HG03439 (cell line): ENCODE data around the gene KDM4C.
"Not testable (repeated sequence)": the region's sequence is repeated elsewhere in the genome, so short reads cannot be mapped to it uniquely, and the experiment has no call there.

Experiments used
- ATAC-seq: cut with Tn5 transposase; IDR thresholded peaks from one replicate; pipeline ENCODE4 v1.9.1; 2021; ENCODE audit warnings: mild to moderate bottlenecking, moderate library complexity; ENCODE audit not compliant: unreplicated experiment

Gene KDM4C

DNA sequence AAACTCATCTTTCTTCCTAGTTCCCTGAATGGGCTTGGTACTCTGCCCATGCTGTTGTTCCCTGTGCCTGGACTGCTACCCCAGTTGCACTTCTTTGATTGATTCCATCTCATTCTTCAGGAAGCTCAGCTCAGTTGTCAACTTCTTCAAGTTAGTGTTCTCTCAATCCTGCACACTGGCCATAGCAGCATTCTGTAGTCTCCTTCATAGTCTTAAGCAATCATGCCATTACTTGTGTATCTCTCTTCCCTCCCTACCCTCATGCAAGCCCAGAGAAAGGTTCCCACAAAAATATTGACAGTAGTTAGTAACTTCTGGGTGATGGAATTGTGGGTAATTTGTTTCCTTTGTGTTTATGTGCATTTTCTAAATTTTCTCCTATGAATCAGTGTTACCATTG lies 5.5 kb downstream of the KDM4C start:
- no peak for ATAC-seq

DNA sequence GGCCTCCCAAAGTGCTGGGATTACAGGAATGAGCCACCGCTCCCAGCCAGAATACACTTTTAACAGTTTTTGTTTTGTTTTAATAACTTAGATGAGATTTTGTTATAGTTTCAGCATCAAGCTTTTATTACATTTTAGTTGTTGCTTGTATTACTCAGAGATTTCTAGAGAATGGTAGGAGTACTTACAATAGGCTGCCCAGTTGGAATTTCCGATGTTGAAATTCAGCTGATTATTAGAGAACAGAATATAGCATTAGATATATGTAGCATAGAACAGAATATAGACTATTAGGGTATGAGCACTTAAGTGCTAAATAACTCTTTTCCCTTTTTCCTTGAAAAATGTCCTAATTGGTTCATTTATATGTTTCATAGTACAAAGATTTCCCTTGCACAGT lies 6.2 kb downstream of the KDM4C start:
- ATAC-seq, result no peak

DNA sequence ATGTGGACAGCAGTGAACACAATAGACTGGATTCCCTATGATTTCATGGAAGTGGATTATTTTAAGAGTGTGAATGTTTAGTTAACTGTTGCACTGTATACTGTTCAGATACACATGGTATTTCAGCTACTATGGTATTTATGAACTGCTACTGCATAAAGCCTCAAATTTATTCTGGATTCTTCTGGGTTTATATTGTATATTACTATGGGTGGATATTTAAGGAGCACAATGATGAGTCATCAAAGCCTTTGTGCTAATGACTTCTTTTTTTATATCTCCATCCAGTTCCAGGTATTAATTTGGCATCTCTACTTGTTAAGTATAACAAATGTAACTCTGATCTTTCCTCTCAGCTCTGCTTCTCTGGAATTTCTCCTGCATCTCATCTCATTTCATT lies 6.8 kb downstream of the KDM4C start:
- ATAC-seq, result no peak

DNA sequence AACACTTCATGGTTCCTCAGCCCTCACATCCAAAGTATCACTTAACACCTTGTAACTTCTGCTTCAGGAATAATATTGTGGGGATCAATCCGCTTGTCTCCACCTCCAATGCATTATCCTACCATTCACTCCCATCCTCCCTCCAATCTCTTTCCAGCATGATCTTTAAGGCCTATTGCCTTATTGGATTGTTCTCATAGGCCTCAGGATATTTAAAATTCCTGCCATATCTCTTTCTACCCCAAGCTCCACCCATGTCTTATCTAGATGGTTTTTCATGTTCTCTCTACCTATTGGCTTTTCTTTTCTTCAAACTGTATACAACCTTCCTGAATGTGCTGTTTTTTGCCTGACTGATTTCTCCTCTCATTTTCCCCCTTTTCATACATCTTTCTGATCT lies 7.2 kb downstream of the KDM4C start:
- no peak for ATAC-seq

- ATAC-seq, result no peak
Measured at GRCh38 chr9:6765396-6765795, 7.6 kb downstream of the KDM4C start.

DNA sequence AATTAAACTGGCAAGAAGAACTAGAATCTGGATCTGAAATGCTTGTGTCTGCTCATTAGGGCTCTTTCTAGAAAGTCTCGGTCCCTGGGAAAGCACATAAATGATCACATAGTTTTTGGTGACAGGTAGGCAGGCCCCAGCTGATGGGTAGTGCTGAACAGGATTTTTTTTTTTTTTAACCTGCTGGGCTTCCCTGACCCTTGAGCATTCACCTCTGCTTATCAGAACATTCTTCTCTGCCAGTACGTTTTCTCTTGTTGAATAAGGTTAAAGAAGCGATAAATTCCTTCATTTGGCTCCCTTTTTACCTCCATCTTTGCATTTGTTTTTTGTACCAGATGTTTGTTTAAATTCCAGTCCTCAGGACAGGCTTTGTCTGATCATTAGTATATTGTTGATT lies 8.8 kb downstream of the KDM4C start:
- no peak for ATAC-seq

- not testable (repeated sequence) for ATAC-seq
Measured at GRCh38 chr9:6768587-6768986, 10.8 kb downstream of the KDM4C start.

- no peak for ATAC-seq
Measured at GRCh38 chr9:6771722-6772121, 13.9 kb downstream of the KDM4C start.

DNA sequence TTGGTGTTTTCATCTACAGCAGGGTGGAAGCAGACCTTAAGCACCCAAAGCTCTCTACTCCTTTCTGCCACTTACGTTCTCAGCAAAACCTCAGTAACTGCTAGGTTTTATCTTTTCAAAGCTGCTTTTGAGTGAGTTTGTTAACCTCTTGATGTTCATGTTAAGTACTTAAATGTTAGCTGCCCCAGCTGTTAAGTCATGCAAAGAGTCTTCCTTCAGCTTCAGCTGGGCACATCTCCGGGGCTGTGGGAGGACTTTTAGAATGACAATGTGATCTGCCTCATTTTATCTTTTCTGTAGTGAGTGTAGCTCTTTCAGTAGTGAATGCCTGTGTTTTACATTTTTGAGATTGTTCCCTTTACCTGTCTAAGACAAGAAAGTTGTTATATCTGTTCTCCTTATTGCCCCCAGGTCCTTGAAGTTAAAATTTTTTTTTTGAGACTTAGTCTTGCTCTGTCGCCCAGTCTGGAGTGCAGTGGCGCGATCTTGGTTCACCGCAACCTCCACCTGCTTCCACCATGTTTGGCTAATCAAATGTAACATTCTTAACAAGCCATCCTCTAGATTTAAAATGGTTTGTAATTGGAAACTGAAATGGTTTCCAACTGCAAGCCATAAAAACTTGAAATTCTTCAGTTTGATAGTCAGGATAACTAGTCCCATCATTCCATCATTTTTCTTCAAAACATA lies 19.6 kb downstream of the KDM4C start:
- no peak for ATAC-seq

GRCh38 chr9:6779417-6780241 lies 21.9 kb downstream of the KDM4C start:
- ATAC-seq, result no peak

DNA sequence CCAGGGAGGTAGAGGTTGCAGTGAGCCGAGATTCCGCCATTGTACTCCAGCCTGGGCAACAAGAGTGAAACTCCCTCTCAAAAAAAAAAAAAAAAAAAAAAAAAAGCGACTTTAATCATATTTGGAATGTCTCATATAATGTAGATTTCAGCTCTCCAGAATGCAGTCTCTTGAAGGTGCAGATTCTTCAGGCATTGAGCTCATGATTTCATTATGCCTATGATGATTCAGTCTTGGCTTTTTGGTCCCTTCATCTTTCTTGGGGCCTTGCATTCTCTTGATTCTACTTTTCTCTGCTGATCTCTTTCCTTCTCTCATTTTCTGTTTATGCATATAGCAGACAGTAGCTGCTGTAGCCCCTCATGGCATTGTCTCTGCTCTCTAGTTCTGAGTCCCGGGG lies 22.9 kb downstream of the KDM4C start:
- no peak for ATAC-seq

- no peak for ATAC-seq
Measured at GRCh38 chr9:6781476-6781875, 23.7 kb downstream of the KDM4C start.

- no peak for ATAC-seq
Measured at GRCh38 chr9:6782345-6782744, 24.6 kb downstream of the KDM4C start.

DNA sequence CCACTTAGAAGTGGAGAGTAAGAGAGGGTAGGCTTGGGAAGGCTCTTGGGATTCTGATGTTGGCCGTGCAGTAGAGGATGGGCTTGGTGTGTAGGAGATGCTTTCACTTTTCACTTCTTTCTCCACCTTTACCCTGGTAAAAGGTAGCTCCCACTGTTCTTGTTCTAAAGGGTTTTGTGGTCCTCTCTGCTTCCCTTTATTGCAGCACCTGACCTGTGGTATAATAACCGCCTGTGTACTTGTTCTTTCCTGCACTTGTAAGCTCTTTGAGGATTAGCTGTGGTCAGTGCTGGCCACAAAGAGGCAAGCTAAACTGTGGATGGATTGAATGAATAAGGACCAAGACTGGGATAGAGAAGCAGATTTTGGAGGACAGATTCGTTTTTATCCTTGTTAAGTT lies 25.2 kb downstream of the KDM4C start:
- no peak for ATAC-seq

- ATAC-seq, result no peak
Measured at GRCh38 chr9:6783753-6784152, 26.0 kb downstream of the KDM4C start.

- ATAC-seq, result no peak
Measured at GRCh38 chr9:6785682-6786081, 27.9 kb downstream of the KDM4C start.

GRCh38 chr9:6787793-6788161 lies 30.0 kb downstream of the KDM4C start:
- ATAC-seq, result no peak

DNA sequence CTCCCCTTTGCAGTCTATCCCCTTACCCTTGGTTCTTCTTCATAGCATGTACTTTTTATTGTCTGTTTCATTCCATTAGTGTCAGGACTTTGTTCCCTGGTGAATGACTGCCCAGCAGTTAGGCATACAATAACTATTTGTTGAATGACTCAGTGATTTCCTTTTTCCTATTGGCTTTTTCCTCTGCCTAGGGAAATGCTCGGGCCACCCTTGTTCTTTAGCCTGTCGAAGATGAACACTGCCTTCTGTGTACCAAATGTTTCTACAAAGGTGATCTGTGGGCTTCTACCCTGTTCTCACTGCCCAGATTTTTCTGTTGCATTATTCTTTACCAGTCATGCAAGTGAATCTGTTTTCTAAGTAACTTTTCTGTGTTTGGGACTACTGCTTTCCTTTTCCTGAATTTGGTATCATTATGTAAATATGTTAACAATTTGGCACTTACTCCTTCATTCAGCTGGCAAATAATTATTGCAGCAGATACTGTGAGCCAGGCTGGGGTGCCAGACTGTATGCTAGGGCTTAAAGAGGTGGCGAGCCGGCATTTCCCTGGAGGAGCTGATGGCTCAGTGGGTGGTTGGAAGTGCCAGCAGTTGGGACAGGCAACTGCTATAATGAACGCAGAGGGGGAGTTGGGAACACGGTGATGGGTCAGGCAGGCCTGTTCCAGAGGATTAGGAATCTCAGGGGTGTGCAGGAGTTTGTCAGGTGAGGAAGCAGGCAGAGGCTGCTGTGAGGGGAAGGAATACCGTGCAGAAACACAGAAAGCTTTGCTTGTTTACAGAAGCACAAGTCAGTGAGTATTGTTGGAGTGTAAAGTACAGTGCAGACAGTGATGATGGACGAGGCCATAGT lies 30.6 kb downstream of the KDM4C start:
- ATAC-seq, result no peak

DNA sequence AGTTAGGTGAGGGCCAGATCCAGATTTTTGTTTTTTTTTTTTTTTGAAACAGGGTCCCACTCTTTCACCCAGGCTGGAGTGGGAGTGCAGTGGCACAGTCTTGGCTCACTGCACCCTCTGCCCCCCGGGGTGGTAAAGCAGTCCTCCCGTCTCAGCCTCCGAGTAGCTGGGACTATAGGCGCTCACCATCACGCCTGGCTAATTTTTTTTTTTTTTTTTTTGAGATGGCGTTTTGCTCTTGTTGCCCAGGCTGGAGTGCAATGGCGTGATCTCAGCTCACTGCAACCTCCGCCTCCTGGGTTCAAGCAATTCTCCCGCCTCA lies 31.2 kb downstream of the KDM4C start:
- not testable (repeated sequence) for ATAC-seq

DNA sequence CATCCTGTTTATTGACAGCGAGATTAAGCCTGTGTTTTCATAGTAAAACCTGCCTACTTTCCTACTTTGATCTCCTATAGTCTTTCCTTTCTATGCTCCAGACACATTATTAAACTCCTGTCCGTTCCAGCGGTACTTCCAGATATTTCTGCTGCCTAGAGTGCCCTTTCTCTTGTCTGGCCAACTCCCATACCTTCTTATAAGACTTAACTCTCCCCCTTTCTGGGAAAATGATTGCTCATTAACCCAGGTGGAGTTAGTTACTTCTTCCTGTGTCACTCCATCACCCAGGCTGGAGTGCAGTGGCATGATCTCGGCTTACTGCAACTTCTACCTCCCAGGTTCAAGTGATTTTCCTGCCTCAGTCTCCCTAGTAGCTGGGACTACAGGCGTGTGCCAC lies 33.1 kb downstream of the KDM4C start:
- no peak for ATAC-seq

GRCh38 chr9:6793203-6793602 lies 35.4 kb downstream of the KDM4C start:
- no peak for ATAC-seq

- no peak for ATAC-seq
Measured at GRCh38 chr9:6794936-6795335, 37.2 kb downstream of the KDM4C start.
